CD8-positive, alpha-beta memory T cell (primary cell): ENCODE data around the gene MET. TPM values are rescaled to one million over a fixed set of nuclear protein-coding genes. Genes with fewer than 3 reads are reported as not detected.
"Not testable (repeated sequence)": the region's sequence is repeated elsewhere in the genome, so short reads cannot be mapped to it uniquely, and the experiment has no call there.

ENCODE experiments used
- CTCF ChIA-PET: fragments of 350-600 bp; sonication (Branson Sonifier 250); formaldehyde crosslinking; loops from one replicate; lab custom pipeline; 2021; ENCODE audit warnings: antibody characterized with exemption; lab: Charles Lee
- POLR2A ChIA-PET: fragments of 350-600 bp; sonication (Branson Sonifier 250); formaldehyde crosslinking; loops from one replicate; lab custom pipeline; 2021; ENCODE audit warnings: antibody characterized with exemption; lab: Charles Lee
- DNase-seq, 5 donors: peaks; one replicate each; pipeline versions ENCODE4 v3.0.0 to v3.0.0-alpha.2; 2020 to 2022; ENCODE audit warnings: mixed read lengths in 1 of 5
- H3K27ac ChIP-seq: one replicate; pipeline ENCODE4 v1.7.0; 2013; ENCODE audit warnings: low read depth, mild to moderate bottlenecking, low read length, moderate library complexity
- H3K27me3 ChIP-seq: 2 replicates; pipeline ENCODE4 v1.7.0; 2013; ENCODE audit warnings: low read length, mild to moderate bottlenecking; ENCODE audit not compliant: insufficient read depth, poor library complexity, severe bottlenecking
- H3K36me3 ChIP-seq: 2 replicates; pipeline ENCODE4 v1.7.0; 2013; ENCODE audit warnings: mild to moderate bottlenecking, low read length, moderate library complexity; ENCODE audit not compliant: insufficient read depth
- H3K4me1 ChIP-seq: 2 replicates; pipeline ENCODE4 v1.7.0; 2013; ENCODE audit warnings: mild to moderate bottlenecking, low read length, moderate library complexity; ENCODE audit not compliant: insufficient read depth
- H3K4me3 ChIP-seq: 2 replicates; pipeline ENCODE4 v1.7.0; 2013; ENCODE audit warnings: mild to moderate bottlenecking, low read length
- H3K9me3 ChIP-seq: 2 replicates; pipeline ENCODE4 v1.7.0; 2013; ENCODE audit warnings: mild to moderate bottlenecking, low read length
- H3K27ac Mint-ChIP-seq, 8 donors: one replicate each; pipeline ENCODE4 v1.8.0; 2020 to 2021; ENCODE audit warnings: mixed read lengths in 8 of 8, mild to moderate bottlenecking in 6 of 8, inconsistent platforms in 3 of 8, moderate library complexity in 3 of 8
- H3K27me3 Mint-ChIP-seq, 2 donors: one replicate each; pipeline ENCODE4 v1.8.0; 2020 to 2021; ENCODE audit warnings: mixed read lengths in 2 of 2, mild to moderate bottlenecking in 1 of 2, moderate library complexity in 1 of 2
- H3K36me3 Mint-ChIP-seq, 3 donors: one replicate each; pipeline ENCODE4 v1.8.0; 2020 to 2021; ENCODE audit warnings: mixed read lengths in 3 of 3, inconsistent platforms in 1 of 3, mild to moderate bottlenecking in 1 of 3
- H3K4me1 Mint-ChIP-seq, 3 donors: one replicate each; pipeline ENCODE4 v1.8.0; 2020 to 2021; ENCODE audit warnings: mixed read lengths in 3 of 3, inconsistent platforms in 1 of 3, mild to moderate bottlenecking in 1 of 3
- H3K4me3 Mint-ChIP-seq, 7 donors: one replicate each; pipeline ENCODE4 v1.8.0; 2020 to 2021; ENCODE audit warnings: mixed read lengths in 7 of 7, mild to moderate bottlenecking in 6 of 7, moderate library complexity in 4 of 7, inconsistent platforms in 2 of 7
- H3K9me3 Mint-ChIP-seq, 5 donors: one replicate each; pipeline ENCODE4 v1.8.0; 2020 to 2022; ENCODE audit warnings: mixed read lengths in 5 of 5, mild to moderate bottlenecking in 3 of 5, moderate library complexity in 2 of 5, inconsistent platforms in 1 of 5
- polyA plus RNA-seq: library from polyadenylated mRNA; unstranded; fragments of 300-500 nt; fragmentation: Illumina TruSeq; gene quantifications from one replicate; pipeline ENCODE4 v1.2.3, GENCODE V29; 2021
- total RNA-seq, 2 experiments: library from RNA; stranded (reverse); gene quantifications; one replicate each; pipeline ENCODE4 v1.2.3, GENCODE V29; 2021

The MET gene
- total and polyA plus RNA-seq, 3 experiments from 2014 or later = 3.1 to 4.3 TPM; not detected in 1

- no peak overlapping the region for H3K27ac Mint-ChIP-seq
Observed at GRCh38 chr7:116650436-116650835, 21.6 kb upstream of the MET start.

DNA sequence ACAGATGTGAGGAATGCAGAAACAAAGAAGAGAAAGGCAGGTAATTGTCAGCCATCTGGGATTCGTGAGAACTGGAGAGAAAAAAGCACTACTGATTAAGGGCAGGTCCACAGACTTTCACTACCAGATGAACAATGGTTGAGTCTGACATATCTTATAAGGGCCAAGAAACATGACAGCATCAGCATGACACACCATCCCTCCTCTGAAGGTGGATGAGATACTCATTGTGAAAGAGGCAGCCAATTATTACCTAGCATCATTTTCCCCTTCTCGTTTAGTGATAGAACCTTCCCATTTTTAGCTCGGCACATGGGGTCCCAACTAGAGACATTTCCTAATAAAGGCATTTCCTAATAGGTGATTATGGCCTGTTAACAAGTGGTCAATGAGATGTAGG is 19.2 kb upstream of the MET start:
- no peaks in the 10 kb centered on the region for H3K4me1 Mint-ChIP-seq
- H3K4me3 Mint-ChIP-seq = no peak overlapping the region
- Histone ChIP-seq H3K27me3 (no peaks in the 10 kb centered on the region), H3K4me3 (no peak overlapping the region), H3K36me3 (no peaks in the 10 kb centered on the region), H3K4me1 (no peaks in the 10 kb centered on the region), H3K27ac (no peak overlapping the region), H3K9me3 (no peaks in the 10 kb centered on the region)
- no peak for DNase-seq
- no peaks in the 10 kb centered on the region for H3K9me3 Mint-ChIP-seq
- H3K27me3 Mint-ChIP-seq = peaks cover 4 to 27% of the 10 kb centered on the region in 2 donors
- peaks cover 0 to 1% (median 0%) of the 10 kb centered on the region in 3 donors for H3K36me3 Mint-ChIP-seq
- POLR2A ChIA-PET = no interaction called here
- H3K27ac Mint-ChIP-seq = no peak overlapping the region
- CTCF ChIA-PET = no interaction called here

More at GRCh38 chr7:116650436-116650835, 21.6 kb upstream of the MET start:
- no peaks in the 10 kb centered on the region for H3K4me1 ChIP-seq
- H3K4me1 Mint-ChIP-seq = no peaks in the 10 kb centered on the region
- no peaks in the 10 kb centered on the region for H3K9me3 ChIP-seq
- CTCF ChIA-PET = no interaction called here
- no peaks in the 10 kb centered on the region for H3K27me3 ChIP-seq
- H3K4me3 ChIP-seq = no peak overlapping the region
- H3K27me3 Mint-ChIP-seq = peaks cover 4 to 29% of the 10 kb centered on the region in 2 donors
- DNase-seq = no peak
- POLR2A ChIA-PET = no interaction called here
- no peaks in the 10 kb centered on the region for H3K36me3 ChIP-seq
- no peak overlapping the region for H3K4me3 Mint-ChIP-seq
- H3K36me3 Mint-ChIP-seq = peaks cover 0 to 1% (median 0%) of the 10 kb centered on the region in 3 donors
- no peak overlapping the region for H3K27ac ChIP-seq
- H3K9me3 Mint-ChIP-seq = no peaks in the 10 kb centered on the region

DNA sequence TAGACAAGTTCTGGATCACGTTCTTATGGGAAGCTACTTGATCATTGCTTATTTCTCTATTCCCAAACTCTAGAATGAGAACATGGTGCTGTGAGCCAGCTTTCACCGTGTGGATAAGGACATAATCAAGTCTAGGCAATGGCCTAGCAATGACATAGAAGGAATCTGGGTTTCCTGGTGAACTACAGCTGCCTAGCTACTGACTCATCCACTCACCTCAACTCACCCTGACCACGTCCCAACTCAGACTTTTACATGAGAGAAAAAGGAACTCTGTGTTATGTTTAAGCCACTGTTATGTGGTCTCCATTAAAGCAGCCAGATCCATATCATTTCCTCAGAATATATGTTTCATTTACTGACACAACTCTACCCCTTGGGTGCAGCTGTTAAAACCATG is 18.8 kb upstream of the MET start:
- Histone ChIP-seq H3K4me1 (no peaks in the 10 kb centered on the region), H3K9me3 (no peaks in the 10 kb centered on the region), H3K4me3 (no peak overlapping the region), H3K27me3 (no peaks in the 10 kb centered on the region), H3K36me3 (no peaks in the 10 kb centered on the region), H3K27ac (no peak overlapping the region)
- Mint-ChIP-seq H3K36me3 (peaks cover 0 to 1% (median 0%) of the 10 kb centered on the region in 3 donors), H3K4me1 (no peaks in the 10 kb centered on the region), H3K27me3 (peaks cover 4 to 23% of the 10 kb centered on the region in 2 donors), H3K4me3 (no peak overlapping the region), H3K27ac (no peak overlapping the region), H3K9me3 (no peaks in the 10 kb centered on the region)
- no peak for DNase-seq
- CTCF ChIA-PET = no interaction called here
- POLR2A ChIA-PET = no interaction called here

DNA sequence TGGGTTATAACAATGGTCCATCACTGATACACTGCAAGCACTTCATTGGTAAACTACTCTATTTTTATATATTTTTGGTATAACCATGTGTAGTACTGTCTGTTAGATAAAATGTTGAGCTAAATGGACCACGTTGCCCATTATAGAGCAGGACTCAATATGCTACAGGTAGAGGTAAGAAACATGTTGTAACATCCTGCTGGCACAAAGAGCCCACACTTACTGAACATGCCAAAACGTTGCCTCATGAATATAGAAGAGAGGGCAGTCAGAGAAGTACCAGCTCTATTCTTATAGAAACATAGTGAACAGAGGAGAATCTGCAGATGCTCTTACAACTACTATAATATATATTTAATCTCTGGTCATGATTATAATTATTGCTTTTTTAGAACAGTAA is 18.4 kb upstream of the MET start:
- peaks cover 0 to 1% (median 0%) of the 10 kb centered on the region in 3 donors for H3K36me3 Mint-ChIP-seq

GRCh38 chr7:116659248-116659647 is 12.7 kb upstream of the MET start:
- H3K27ac ChIP-seq, H3K9me3 Mint-ChIP-seq, H3K27me3 ChIP-seq, H3K9me3 ChIP-seq, CTCF ChIA-PET, H3K4me1 Mint-ChIP-seq, H3K36me3 ChIP-seq, H3K36me3 Mint-ChIP-seq, H3K4me3 Mint-ChIP-seq, H3K4me1 ChIP-seq, DNase-seq, H3K27ac Mint-ChIP-seq, POLR2A ChIA-PET, H3K4me3 ChIP-seq: not testable (repeated sequence)
- peaks cover 8 to 19% of the 10 kb centered on the region in 2 donors for H3K27me3 Mint-ChIP-seq

More for the DNA sequence above, 18.4 kb upstream of the MET start:
- no peak for DNase-seq
- Mint-ChIP-seq H3K27me3 (peaks cover 4 to 21% of the 10 kb centered on the region in 2 donors), H3K9me3 (no peaks in the 10 kb centered on the region), H3K4me3 (no peak overlapping the region), H3K4me1 (no peaks in the 10 kb centered on the region), H3K27ac (no peak overlapping the region)
- H3K27ac ChIP-seq = no peak overlapping the region
- H3K9me3 ChIP-seq = no peaks in the 10 kb centered on the region
- H3K36me3 ChIP-seq = no peaks in the 10 kb centered on the region
- H3K4me1 ChIP-seq = no peaks in the 10 kb centered on the region
- ChIA-PET CTCF (no interaction called here), POLR2A (no interaction called here)
- H3K27me3 ChIP-seq = no peaks in the 10 kb centered on the region
- no peak overlapping the region for H3K4me3 ChIP-seq

- no peak overlapping the region for H3K4me3 ChIP-seq
- no peaks in the 10 kb centered on the region for H3K36me3 ChIP-seq
- H3K4me1 ChIP-seq = no peaks in the 10 kb centered on the region
- H3K27me3 ChIP-seq = no peaks in the 10 kb centered on the region
- DNase-seq = no peak
- POLR2A ChIA-PET = no interaction called here
- Mint-ChIP-seq H3K36me3 (no peaks in the 10 kb centered on the region), H3K27me3 (peaks cover 11 to 28% of the 10 kb centered on the region in 2 donors), H3K9me3 (peaks cover 0 to 6% (median 2%) of the 10 kb centered on the region in 5 donors), H3K4me1 (no peaks in the 10 kb centered on the region), H3K27ac (no peak overlapping the region), H3K4me3 (no peak overlapping the region)
- CTCF ChIA-PET = no interaction called here
- H3K27ac ChIP-seq = no peak overlapping the region
- no peaks in the 10 kb centered on the region for H3K9me3 ChIP-seq
Observed at GRCh38 chr7:116661865-116662264, 10.1 kb upstream of the MET start.

GRCh38 chr7:116663744-116664143 is 8.3 kb upstream of the MET start:
- POLR2A ChIA-PET = no interaction called here
- no peaks in the 10 kb centered on the region for H3K27me3 ChIP-seq
- Mint-ChIP-seq H3K36me3 (no peaks in the 10 kb centered on the region), H3K9me3 (peaks cover 0 to 6% (median 2%) of the 10 kb centered on the region in 5 donors), H3K4me3 (no peak overlapping the region), H3K27me3 (peaks cover 16 to 33% of the 10 kb centered on the region in 2 donors), H3K4me1 (no peaks in the 10 kb centered on the region), H3K27ac (no peak overlapping the region)
- no peaks in the 10 kb centered on the region for H3K36me3 ChIP-seq
- no peak for DNase-seq
- H3K9me3 ChIP-seq = no peaks in the 10 kb centered on the region
- no peak overlapping the region for H3K4me3 ChIP-seq
- CTCF ChIA-PET = no interaction called here
- no peak overlapping the region for H3K27ac ChIP-seq
- H3K4me1 ChIP-seq = no peaks in the 10 kb centered on the region

DNA sequence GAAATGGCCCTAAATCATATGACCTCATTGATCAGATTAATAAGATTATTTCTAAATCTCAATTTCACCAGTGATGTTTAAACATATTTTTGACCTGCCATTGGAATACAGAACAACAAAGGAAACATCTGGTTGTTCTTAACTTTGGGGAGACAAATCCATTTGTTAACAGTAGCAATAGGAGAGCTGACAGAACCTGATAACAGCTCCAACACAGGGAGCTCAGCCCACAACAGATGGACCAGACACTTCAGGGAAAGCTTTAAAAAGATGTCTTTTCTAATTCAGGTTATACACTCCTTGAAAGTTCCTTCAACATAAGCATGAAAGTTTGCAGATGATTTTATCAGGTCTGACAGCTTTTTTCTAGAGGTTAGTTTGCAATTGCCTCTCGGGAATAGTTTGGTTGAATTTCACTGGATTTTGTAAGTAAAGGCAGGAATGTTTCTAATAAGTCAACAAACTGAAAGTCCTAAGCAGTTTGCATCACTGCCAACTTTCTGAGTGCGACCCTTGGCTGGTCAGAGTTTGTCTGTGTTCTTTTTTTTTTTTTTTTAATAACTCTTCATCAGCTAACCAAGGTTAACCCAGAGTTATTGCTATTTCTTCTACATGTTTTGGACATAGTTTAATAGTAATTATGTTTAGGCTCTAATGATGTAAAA is 6.5 kb upstream of the MET start:
- CTCF ChIA-PET = no interaction called here

More for the DNA sequence above, 6.5 kb upstream of the MET start:
- H3K27ac ChIP-seq = no peak overlapping the region
- H3K36me3 Mint-ChIP-seq = no peaks in the 10 kb centered on the region
- no peaks in the 10 kb centered on the region for H3K9me3 ChIP-seq
- no peaks in the 10 kb centered on the region for H3K36me3 ChIP-seq
- H3K4me1 ChIP-seq = no peaks in the 10 kb centered on the region
- no peak overlapping the region for H3K27ac Mint-ChIP-seq
- H3K4me3 Mint-ChIP-seq = no peak overlapping the region
- no peak overlapping the region for H3K4me3 ChIP-seq
- POLR2A ChIA-PET = no interaction called here
- H3K4me1 Mint-ChIP-seq = no peaks in the 10 kb centered on the region
- no peak for DNase-seq
- H3K27me3 ChIP-seq = peaks cover 4% of the 10 kb centered on the region
- H3K9me3 Mint-ChIP-seq = peaks cover 0 to 2% (median 0%) of the 10 kb centered on the region in 5 donors
- H3K27me3 Mint-ChIP-seq = peaks cover 14 to 39% of the 10 kb centered on the region in 2 donors
